Fibroblast of mammary gland (primary cell): Measurements from ENCODE around the gene LMBR1.
"Not testable (repeated sequence)": the region's sequence is repeated elsewhere in the genome, so short reads cannot be mapped to it uniquely, and the experiment has no call there.

ENCODE experiments used
- DNase-seq: peaks from one replicate; pipeline ENCODE4 v3.0.0-alpha.2; 2010; ENCODE audit warnings: low read depth
- H3K4me3 ChIP-seq: 2 replicates; pipeline ENCODE4 v1.5.1; 2011; ENCODE audit warnings: low read depth, mild to moderate bottlenecking, low read length, moderate library complexity; ENCODE audit not compliant: control insufficient read depth
- CTCF ChIP-seq: conservative IDR thresholded peaks from 2 replicates; pipeline ENCODE4 v1.5.1; 2011; ENCODE audit warnings: low read depth, low read length, inconsistent platforms; ENCODE audit not compliant: control insufficient read depth, insufficient read depth

Gene LMBR1

DNA sequence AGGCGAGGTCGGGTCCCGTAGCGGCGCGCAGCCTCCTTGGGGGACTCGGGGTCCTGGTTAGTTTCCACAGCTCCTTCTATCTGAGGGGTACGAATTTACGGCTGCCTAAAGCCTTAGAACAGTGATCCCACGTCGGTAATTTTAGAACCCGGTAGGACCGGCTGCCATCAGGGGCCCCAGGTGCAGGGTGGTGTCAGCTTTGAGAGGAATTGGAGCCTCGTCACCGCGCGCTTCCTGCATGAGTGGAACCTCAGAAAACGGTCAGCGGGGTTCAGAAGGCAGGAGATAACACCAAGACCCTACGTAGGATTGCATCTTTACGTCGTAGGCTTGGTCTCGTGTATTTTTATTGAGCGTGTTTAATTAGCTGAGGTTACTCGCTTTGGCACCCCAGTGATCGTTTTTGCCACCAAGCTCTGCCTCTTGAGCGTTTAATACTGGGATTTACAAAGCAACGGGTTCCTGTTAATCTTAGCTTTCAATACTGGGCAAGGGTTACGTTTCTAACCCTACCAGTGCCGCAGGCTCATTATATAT is 252.0 kb downstream of the LMBR1 start:
- peak; percentile 45 for DNase-seq
- TF ChIP-seq CTCF = no peak
- peak overlapping the region; percentile 74 for H3K4me3 ChIP-seq

DNA sequence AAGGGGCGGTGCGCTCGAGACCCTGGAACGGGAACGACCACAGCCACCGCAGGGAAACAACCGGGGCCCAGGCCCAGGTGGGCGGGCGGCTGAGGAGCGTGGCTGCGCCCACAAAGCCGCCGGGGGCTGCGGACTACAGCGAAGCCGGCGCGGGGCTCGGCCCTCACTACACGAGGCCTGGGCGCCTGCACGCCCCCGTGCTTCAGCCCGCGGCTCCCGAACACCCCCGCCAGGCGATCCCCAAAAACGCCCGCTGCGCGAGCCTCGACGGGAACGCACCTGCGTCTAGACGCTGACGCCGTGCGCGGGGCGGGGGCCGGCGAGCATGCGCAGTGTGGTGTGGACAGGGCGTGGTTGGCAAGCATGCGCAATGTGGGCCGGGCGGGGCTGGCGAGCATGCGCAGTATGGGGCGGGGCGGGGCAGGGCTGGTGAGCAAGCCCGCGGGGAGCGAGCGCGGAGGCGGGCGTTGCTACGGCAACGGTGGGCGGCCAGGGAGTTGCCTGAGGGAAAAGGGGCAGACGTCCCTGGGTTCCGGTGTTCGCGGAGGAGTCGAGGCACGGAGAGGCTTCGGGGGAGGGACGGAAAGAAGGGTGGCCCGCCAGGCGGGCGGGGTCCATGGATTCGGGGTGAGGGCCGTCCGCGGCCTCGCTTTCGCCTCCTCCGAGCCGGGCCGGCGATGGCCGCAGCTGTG is 252.6 kb downstream of the LMBR1 start, which contains the start of gene RNF32:
RNF32 (plus strand) TSS at position 518 of the 692 bp plus-strand sequence. CDS start 3,104 bp downstream, outside the sequence.
- H3K4me3 ChIP-seq = peak within 1 kb of the TSS; percentile 74
- TF ChIP-seq CTCF = no peak
- DNase-seq = peak; percentile 84

GRCh38 chr7:156639426-156640256 is 253.3 kb downstream of the LMBR1 start:
- H3K4me3 ChIP-seq = peak overlapping the region; percentile 74
- TF ChIP-seq CTCF = no peak
- peak; percentile 5 for DNase-seq

GRCh38 chr7:156638443-156639077 is 254.4 kb downstream of the LMBR1 start:
- H3K4me3 ChIP-seq = no peak overlapping the region
- TF ChIP-seq CTCF = no peak
- DNase-seq = no peak

GRCh38 chr7:156637093-156637492 is 255.9 kb downstream of the LMBR1 start:
- not testable (repeated sequence) for H3K4me3 ChIP-seq, DNase-seq

DNA sequence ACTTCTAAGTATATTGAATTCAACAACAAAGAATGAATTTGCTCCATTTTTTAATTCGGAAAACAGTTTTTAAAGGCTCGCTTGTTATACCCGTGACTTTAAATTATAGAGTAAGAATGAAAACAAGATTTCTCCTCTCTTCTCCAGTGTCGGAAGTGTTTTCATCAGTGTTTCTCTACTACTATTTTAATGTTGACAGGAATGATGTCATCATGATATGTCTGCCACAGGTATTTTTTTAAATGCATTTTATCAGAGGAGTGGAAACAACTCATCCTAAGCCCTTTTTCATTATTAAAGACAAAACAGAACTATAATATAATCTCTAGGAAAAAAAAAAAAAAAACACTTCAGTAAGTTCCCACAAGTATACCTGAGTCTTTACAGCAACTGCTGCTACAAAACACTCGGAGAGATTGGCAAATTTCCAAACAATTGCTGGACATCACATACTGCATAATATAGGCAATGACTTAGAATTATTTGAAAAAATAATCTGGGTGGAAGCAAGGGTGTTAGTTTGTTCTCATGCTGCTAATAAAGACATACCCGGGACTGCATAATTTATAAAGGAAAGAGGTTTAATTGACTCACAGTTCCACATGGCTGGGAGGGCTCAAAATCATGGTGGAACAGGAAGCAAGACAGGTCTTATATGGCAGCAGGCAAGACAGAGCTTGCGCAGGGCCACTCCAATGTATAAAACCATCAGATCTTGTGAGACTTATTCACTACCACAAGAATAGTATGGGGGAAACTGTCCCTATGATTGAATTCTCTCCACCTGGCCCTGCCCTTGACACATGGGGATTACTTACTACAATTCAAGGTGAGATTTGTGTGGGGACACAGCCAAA is 257.2 kb downstream of the LMBR1 start:
- DNase-seq = no peak
- TF ChIP-seq CTCF = no peak
- no peak overlapping the region for H3K4me3 ChIP-seq
